NCI-H2171 (cell line): ENCODE measurements around the gene PDGFA.
"Not testable (repeated sequence)": the region's sequence is repeated elsewhere in the genome, so short reads cannot be mapped to it uniquely, and the experiment has no call there.

Experiments
- DNase-seq: peaks from one replicate; lab custom pipeline; 2025; lab: John Stamatoyannopoulos, UW

Gene PDGFA

GRCh38 chr7:552151-552867 lies 32.7 kb upstream of the PDGFA start:
- not testable (repeated sequence) for DNase-seq

DNA sequence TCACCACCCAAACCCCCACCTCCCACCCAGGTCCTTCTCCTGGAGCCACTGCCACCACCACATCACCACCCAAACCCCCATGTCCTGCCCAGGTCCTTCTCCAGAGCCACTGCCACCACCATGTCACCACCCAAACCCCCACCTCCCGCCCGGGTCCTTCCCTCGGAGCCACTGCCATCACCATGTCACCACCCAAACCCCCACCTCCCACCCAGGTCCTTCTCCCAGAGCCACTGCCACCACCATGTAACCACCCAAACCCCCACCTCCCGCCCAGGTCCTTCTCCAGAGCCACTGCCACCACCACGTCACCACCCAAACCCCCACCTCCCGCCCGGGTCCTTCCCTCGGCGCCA lies 31.9 kb upstream of the PDGFA start:
- not testable (repeated sequence) for DNase-seq

DNA sequence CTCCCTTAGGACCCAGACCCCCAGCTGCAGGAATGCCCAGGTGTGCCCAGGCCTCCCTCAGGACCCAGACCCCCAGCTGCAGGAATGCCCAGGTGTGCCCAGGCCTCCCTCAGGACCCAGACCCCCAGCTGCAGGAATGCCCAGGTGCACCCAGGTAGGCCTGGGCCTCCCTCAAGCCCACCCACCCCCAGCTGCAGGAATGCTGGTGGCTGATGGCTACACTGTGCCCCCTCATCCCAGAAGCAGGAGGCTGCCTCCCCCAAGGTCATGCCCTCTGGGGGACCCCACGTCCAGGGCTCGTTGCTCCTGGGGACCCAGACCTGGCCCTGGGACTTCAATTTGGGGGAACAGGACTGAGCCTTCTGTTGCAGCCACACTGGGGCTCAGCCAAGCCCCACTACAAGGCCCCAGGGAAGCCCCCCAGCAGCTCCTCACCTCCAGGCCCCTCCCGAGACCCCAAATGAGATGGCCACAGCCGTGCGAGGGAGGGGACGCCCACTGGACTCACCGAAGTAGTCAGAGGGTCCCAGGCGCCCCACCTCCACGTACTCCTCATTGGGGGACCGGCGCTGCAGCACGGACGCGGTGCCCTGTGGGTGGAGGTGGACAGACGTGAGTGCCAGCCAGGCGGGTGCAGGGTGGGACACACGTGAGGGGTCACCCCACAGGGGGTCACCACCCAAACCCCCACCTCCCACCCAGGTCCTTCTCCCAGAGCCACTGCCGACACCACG lies 31.4 kb upstream of the PDGFA start:
- no peak for DNase-seq

GRCh38 chr7:549891-550625 lies 30.4 kb upstream of the PDGFA start:
- no peak for DNase-seq

DNA sequence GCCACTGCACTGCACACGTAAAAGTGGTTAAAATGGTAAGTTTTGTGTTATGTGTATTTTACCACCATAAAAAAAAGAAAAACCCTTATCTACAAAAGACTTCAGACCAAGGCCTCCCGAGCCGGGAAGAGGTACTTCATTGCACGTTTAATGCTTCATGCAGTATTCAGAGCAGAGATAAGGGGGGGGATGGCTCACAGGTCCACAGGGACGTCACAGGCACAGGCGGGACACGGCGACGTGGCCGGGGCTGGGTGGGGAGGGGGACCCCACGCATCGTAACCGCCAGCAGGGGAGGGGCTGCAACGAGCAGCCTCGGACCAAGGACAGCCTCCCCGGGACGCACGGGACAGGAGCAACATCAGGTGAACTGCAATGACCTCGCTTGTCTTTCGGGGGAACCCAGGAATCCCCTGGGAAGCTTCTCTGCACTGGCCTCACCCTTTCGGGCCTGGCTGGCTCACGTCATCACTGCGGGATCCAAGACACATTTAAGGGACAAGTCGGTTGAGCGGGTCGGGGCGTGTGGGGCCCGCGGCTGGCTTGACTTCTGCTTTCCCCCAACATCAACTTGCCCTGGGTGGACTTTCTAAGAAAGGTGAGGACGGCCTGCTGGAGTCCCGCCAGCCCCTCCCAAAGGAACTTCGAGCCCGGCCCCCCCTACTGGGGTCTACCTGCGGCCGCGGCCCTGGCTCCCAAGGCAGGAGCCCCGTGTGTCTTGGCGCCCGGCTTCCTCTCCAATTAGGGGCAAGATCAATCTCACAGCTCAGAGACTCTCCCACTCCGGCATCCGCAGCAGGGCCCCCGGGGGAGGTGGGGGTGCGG lies 29.6 kb upstream of the PDGFA start:
- DNase-seq = no peak

GRCh38 chr7:548401-548800 lies 28.8 kb upstream of the PDGFA start:
- no peak for DNase-seq

DNA sequence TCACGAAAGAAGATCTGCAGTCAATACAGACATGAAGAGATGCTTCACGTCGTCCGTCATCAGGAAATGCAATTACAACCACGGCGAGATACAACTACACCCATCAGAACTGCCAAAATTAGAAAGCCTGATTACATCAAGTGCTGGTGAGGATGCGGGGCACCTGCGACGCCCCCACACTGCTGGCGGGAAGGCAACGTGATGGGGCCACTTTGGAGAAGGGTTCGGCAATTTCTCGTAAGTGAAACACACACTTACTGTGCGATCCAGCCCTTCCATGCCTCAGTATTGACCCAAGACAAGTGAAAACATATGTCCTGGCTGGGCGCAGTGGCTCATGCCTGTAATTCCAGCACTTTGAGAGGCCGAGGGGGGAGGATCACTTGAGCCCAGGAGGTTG lies 25.8 kb upstream of the PDGFA start:
- no peak for DNase-seq

DNA sequence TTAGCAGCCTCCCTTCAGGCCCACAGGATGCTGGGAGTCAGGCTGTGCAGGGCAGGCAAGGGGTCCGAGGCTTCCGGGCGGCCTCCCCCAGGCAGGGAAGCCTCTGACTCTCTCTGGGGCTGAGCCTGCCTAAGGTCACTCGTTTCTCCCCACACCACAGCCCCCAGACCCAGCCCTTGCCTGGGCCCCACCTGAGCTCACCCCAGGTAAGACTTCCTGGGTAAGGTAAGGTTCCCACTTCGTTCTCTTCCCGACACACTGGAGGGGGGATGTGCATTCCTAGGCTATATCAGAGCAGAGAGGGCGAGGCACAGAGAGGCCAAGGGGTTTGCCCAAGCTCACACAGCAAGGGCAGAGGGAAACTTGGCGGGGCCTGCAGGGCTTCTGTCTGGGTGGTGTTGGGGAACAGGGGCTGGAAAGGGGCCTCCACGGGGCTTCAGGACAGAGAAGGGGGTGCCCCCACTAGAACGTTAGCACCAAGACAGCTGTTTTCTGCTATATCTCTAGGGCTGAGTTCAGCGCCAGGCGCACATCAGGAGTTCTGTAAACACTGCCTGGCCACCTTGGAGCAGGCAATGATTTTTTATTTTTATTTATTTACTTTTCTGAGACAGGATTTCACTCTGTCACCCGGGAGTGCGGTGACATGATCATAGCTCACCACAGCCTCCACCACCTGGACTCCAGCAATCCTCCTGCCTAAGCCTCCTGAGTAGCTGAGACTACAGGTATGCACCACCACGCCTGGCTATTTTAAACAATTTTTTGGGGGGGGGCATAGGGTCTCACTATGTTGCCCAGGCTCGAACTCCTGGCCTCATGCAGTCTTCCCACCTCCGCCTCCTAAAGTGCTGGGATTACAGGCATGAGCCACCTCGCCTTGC lies 24.9 kb upstream of the PDGFA start:
- no peak for DNase-seq

DNA sequence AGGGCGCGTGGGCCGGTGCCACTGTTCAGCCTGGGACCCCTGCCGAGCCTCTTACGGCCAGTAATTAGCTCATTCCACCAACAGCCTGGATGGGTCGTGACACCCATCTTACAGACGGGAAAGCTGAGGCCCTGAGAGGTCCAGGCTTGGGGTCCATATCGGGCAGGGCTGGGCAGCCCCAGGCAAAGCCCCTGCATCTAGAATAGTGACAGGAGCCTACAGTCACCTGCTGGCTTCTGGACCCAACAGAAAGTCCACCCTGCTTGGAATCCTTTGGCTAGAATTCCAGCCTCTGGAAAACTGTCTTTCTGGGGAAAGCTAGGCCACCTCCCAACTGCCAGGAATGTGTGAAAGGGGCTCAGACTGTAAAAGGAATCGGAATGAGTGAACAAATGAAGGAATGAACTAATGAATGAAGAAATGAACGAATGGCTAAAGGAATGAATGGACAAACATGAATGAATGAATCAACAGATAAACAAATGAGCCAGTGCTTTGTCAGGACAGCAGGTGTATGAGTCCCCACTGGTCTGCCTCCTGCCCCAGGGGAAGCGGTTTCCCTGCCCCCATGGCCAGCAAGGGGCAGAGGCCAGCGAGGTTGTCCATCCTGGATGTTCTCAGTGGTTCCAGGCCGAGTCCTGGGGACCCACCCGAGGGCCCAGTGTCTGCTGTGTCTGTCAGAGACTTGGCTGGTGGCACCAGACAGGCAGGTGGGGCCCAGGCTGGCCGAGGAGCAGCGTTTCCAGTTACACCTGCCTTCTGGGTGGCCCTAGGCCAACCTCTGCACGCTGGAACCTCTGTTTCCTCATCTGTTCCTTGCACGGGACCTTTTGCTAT lies 24.1 kb upstream of the PDGFA start:
- DNase-seq = no peak

- DNase-seq = no peak
These were observed 23.3 kb upstream of the PDGFA start for GRCh38 chr7:542713-543500.

DNA sequence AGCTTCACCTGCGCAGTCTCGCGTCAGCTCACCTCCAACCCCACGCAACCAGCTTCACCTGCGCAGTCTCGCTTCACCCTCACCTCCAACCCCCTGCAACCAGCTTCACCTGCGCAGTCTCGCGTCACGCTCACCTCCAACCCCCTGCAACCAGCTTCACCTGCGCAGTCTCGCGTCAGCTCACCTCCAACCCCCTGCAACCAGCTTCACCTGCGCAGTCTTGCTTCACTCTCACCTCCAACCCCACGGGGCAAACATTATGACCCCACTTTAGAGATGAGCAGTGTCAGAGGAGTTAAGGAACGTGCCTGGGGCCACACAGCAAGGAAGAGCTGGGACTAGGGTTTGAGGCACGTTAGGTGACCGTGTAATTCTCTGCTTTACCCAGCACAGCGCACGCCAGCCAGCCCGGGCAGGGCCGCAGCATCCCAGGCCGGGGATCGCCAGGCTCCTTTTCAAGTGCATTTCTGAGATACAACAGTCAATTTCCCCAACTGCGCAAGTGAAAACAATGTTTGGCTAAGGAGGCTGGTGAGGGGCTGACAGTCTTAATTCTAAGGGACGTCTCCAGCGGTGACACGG lies 22.6 kb upstream of the PDGFA start:
- no peak for DNase-seq

DNA sequence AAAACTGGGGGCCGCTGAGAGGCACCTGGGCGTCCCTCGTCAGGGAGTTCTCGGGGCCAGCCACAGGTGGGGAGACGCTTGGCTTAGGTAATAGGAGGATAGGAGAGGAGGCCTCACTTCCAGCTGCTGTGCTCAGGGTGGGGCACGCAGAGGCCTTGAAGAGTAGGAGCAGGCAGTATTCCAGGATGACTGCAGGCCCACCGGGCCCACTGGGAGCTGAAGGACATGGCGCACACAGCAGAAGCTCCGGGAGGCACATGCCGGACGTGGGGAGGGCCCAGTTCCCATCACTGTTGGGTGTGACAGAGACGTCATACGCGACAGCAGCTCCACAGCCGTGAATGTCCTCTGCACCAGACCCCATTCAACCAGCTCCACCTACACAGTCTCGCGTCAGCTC lies 22.0 kb upstream of the PDGFA start:
- DNase-seq = no peak

- DNase-seq = peak; percentile 27
These were observed 21.4 kb upstream of the PDGFA start for GRCh38 chr7:540997-541396.

DNA sequence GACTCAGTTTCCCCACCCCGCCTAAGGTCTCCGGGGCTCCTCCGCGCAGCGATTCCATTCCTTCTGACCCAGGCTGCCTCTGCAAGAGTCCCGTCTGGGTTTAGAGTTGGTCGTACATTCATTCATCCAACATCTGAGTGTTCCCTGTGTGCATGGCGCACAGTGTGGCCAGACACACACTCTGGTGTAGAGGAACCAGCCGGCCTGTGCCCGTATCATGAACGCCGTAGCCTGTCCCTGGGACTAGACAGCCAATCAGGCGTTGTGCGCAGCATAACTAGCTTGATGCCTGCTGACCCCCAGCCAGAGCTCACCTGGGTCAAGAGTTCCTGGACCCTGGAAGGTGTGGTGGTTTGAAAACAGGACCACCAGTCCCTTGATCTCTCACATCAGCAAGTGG lies 20.9 kb upstream of the PDGFA start:
- no peak for DNase-seq

DNA sequence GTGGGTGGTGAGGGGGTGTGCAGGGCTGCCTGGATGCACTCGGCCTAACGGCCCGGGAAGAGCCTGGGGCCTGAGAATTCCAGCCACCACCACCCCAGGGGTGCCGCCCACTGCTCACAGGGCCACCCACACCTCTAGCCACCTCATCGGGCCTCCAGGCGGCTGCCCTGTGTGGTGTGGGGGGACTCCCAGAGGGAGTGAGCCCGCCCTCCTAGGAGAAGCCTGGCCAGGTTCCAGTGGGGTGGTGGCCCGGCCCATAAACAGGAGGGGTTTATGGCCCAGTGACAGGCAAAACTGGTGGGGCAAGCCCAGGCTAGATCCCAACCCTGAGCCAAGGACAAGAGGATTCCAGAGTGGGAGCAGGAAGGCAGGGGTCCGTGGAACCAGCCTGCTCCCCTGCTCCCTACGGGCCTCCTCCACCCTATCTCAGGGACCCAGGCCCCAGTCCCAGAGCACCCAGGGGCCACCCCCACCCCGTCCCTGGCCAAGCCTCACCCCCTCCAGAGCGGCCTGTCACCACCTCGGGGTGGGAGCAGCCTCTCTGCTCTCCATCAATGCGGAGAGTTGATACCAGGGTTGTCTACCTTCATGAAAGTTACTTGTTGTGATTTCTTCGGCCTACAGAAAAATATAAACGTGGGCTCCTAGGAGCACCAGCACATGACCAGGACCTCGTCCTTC lies 20.2 kb upstream of the PDGFA start:
- DNase-seq = peak; percentile 8

- peak; percentile 35 for DNase-seq
These were observed 19.4 kb upstream of the PDGFA start for GRCh38 chr7:538764-539685.

DNA sequence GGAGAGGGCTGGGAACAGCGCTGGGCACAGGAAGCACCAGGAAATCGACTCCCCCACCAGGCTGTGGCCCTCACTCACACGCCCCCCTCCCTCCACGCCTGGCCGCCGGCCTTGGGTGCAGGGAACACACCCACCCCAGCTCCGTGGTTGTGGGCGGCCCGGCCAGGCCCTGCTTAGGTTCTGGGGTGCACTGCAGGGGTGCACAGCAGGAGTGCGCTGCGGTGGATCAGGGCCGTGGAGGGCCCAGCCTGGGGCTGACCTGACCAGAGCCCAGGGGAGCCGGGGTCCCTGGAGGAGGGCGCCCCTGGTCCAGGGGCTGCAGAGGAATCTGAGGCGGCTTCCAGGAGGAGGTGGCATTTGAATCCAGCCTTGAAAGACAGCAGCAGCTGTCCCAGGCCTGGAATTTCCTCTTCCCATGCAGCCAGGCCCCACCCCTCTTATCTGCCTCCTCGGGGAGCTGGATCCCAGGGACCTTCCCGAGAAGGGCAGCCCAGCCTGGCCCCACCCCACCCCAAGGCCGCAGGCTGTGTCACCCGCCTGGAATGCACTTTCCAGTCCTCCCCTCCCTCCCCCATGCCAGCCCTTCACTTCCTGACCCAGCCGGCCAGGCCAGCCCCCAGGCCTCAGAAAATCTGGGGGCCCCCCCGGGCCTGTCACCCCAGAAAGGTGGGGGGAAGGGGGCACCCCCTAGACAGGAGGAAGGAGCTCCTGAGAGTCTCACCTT lies 18.4 kb upstream of the PDGFA start:
- DNase-seq = no peak
